ENCODE measurements around the gene MAPKAPK2.

- no peak for TF ChIP-seq MAX (CRISPR knock-in tag; IDR thresholded peaks at IDR 0.05)
- TF ChIP-seq STAT6 (CRISPR knock-in tag; conservative IDR thresholded peaks at IDR 0.05; ENCODE audit: low read depth) = no peak
- no peak for TF ChIP-seq USF1 (CRISPR knock-in tag; IDR thresholded peaks at IDR 0.05)
- no peak for TF ChIP-seq NR2C2 (CRISPR knock-in tag; IDR thresholded peaks at IDR 0.05)
- TF ChIP-seq CREB1 (CRISPR knock-in tag; IDR thresholded peaks at IDR 0.05) = no peak
- no peak for TF ChIP-seq ATF3 (CRISPR knock-in tag; conservative IDR thresholded peaks at IDR 0.05)
- TF ChIP-seq NR3C1 (CRISPR knock-in tag; conservative IDR thresholded peaks at IDR 0.05; ENCODE audit: low read depth) = no peak
Observed at GRCh38 chr1:206654828-206655227, 29.9 kb upstream of the MAPKAPK2 start.
